Type B pancreatic cell (in vitro differentiated cells): ENCODE data around the gene C1QL4. TPM values are rescaled to one million over a fixed set of nuclear protein-coding genes. Genes with fewer than 3 reads are reported as not detected.

Experiments used
- DNase-seq: peaks from one replicate; pipeline ENCODE4 v3.0.0; 2021; ENCODE audit warnings: mixed read lengths; ENCODE audit not compliant: unreplicated experiment; ENCODE audit errors: extremely low spot score
- H3K27ac Mint-ChIP-seq: 2 replicates; pipeline ENCODE4 v1.8.0; 2021; ENCODE audit warnings: mild to moderate bottlenecking, mixed read lengths
- H3K27me3 Mint-ChIP-seq: 2 replicates; pipeline ENCODE4 v1.8.0; 2021; ENCODE audit warnings: mixed read lengths
- H3K36me3 Mint-ChIP-seq: 2 replicates; pipeline ENCODE4 v1.8.0; 2021; ENCODE audit warnings: mixed read lengths
- H3K4me1 Mint-ChIP-seq: one replicate; pipeline ENCODE4 v1.8.0; 2021; ENCODE audit warnings: mixed read lengths; ENCODE audit not compliant: unreplicated experiment
- H3K4me3 Mint-ChIP-seq: 2 replicates; pipeline ENCODE4 v1.8.0; 2021; ENCODE audit warnings: mild to moderate bottlenecking, mixed read lengths
- H3K9me3 Mint-ChIP-seq: 2 replicates; pipeline ENCODE4 v1.8.0; 2021; ENCODE audit warnings: mixed read lengths
- CTCF ChIP-seq: fragments of 200-600 bp; sonication (generic); conservative IDR thresholded peaks from 2 replicates; pipeline ENCODE4 v1.5.0; 2021; ENCODE audit warnings: antibody characterized with exemption, mild to moderate bottlenecking
- total RNA-seq: library from RNA; stranded (reverse); gene quantifications from 2 replicates; pipeline ENCODE4 v1.2.1, GENCODE V29; 2021; ENCODE audit warnings: low replicate concordance

Gene C1QL4
- total RNA-seq, 1 donor from 2014 or later, result 1.2 TPM

GRCh38 chr12:49368240-49368600 lies 31.2 kb upstream of the C1QL4 start:
- Mint-ChIP-seq H3K9me3 (no peaks in the 10 kb centered on the region), H3K4me1 (peaks cover 20% of the 10 kb centered on the region), H3K4me3 (peak overlapping the region; percentile 95), H3K27ac (peak overlapping the region; percentile 85), H3K36me3 (peaks cover 10% of the 10 kb centered on the region), H3K27me3 (no peaks in the 10 kb centered on the region)
- no peak for DNase-seq
- TF ChIP-seq CTCF, result no peak

- DNase-seq, result no peak
- Mint-ChIP-seq H3K27ac (peak within 1 kb of the TSS; percentile 85), H3K4me3 (peak within 1 kb of the TSS; percentile 95), H3K4me1 (peaks cover 20% of the 10 kb centered on the region), H3K27me3 (no peaks in the 10 kb centered on the region), H3K36me3 (peaks cover 7% of the 10 kb centered on the region), H3K9me3 (no peaks in the 10 kb centered on the region)
- no peak for TF ChIP-seq CTCF
These were observed 30.6 kb upstream of the C1QL4 start, which contains the start of gene SPATS2 for GRCh38 chr12:49367381-49368239. Gene SPATS2 (plus strand): TSS chr12:49367462. CDS start chr12:49461013, 93,551 bp downstream.

GRCh38 chr12:49366652-49367380 lies 29.8 kb upstream of the C1QL4 start:
- Mint-ChIP-seq H3K27ac (peak overlapping the region; percentile 85), H3K36me3 (peaks cover 5% of the 10 kb centered on the region), H3K9me3 (no peaks in the 10 kb centered on the region), H3K4me3 (peak overlapping the region; percentile 95), H3K4me1 (peaks cover 20% of the 10 kb centered on the region), H3K27me3 (no peaks in the 10 kb centered on the region)
- peak; percentile 99 for DNase-seq
- peak; percentile 54 for TF ChIP-seq CTCF

GRCh38 chr12:49366096-49366651 lies 29.2 kb upstream of the C1QL4 start:
- H3K27ac Mint-ChIP-seq, result peak overlapping the region; percentile 85
- peak overlapping the region; percentile 95 for H3K4me3 Mint-ChIP-seq
- no peak for DNase-seq
- TF ChIP-seq CTCF, result no peak
- H3K36me3 Mint-ChIP-seq, result peaks cover 2% of the 10 kb centered on the region
- H3K9me3 Mint-ChIP-seq, result no peaks in the 10 kb centered on the region
- H3K27me3 Mint-ChIP-seq, result no peaks in the 10 kb centered on the region
- H3K4me1 Mint-ChIP-seq, result peaks cover 20% of the 10 kb centered on the region

- H3K9me3 Mint-ChIP-seq, result no peaks in the 10 kb centered on the region
- H3K36me3 Mint-ChIP-seq, result no peaks in the 10 kb centered on the region
- H3K27ac Mint-ChIP-seq, result no peak overlapping the region
- H3K4me1 Mint-ChIP-seq, result peaks cover 20% of the 10 kb centered on the region
- peak overlapping the region; percentile 95 for H3K4me3 Mint-ChIP-seq
- no peak for TF ChIP-seq CTCF
- no peak for DNase-seq
- H3K27me3 Mint-ChIP-seq, result no peaks in the 10 kb centered on the region
These were observed 28.6 kb upstream of the C1QL4 start for GRCh38 chr12:49365542-49365941.
